ENCODE measurements around the gene TMEM115.

Gene TMEM115

GRCh38 chr3:50351323-50351697, 8.0 kb downstream of the TMEM115 start:
- FAIRE-seq: no peak

GRCh38 chr3:50350527-50351322, 8.6 kb downstream of the TMEM115 start, which contains the start of the genes CYB561D2 and NPRL2:
CYB561D2 (plus strand) TSS chr3:50350862; CDS start chr3:50351434, 572 bp downstream.
NPRL2 (minus strand) TSS chr3:50350775; CDS start chr3:50350652, 123 bp downstream.
- FAIRE-seq: no peak

GRCh38 chr3:50350213-50350526, 9.2 kb downstream of the TMEM115 start:
- no peak for FAIRE-seq

GRCh38 chr3:50347187-50347813, 12.0 kb downstream of the TMEM115 start:
- FAIRE-seq: no peak

- FAIRE-seq: no peak
Observed at GRCh38 chr3:50345586-50346234, 13.6 kb downstream of the TMEM115 start, which contains the start of gene ZMYND10. ZMYND10 (minus strand) TSS chr3:50345732; CDS start chr3:50345579, 153 bp downstream.

GRCh38 chr3:50345008-50345407, 14.3 kb downstream of the TMEM115 start:
- no peak for FAIRE-seq

GRCh38 chr3:50342813-50343633, 16.3 kb downstream of the TMEM115 start:
- no peak for FAIRE-seq

GRCh38 chr3:50341996-50342650, 17.2 kb downstream of the TMEM115 start:
- no peak for FAIRE-seq

GRCh38 chr3:50341537-50341936, 17.8 kb downstream of the TMEM115 start:
- no peak for FAIRE-seq

- no peak for FAIRE-seq
Observed at GRCh38 chr3:50340448-50341329, 18.6 kb downstream of the TMEM115 start, which contains the start of gene RASSF1. RASSF1 (minus strand) TSS chr3:50340836; CDS start chr3:50340805, 31 bp downstream.

- FAIRE-seq: no peak
Observed at GRCh38 chr3:50340147-50340447, 19.2 kb downstream of the TMEM115 start.

- FAIRE-seq: no peak
Observed at GRCh38 chr3:50339485-50340146, 19.7 kb downstream of the TMEM115 start.

- no peak for FAIRE-seq
Observed at GRCh38 chr3:50338965-50339364, 20.4 kb downstream of the TMEM115 start.

GRCh38 chr3:50337175-50337861, 22.0 kb downstream of the TMEM115 start:
- FAIRE-seq: no peak

GRCh38 chr3:50336452-50337174, 22.7 kb downstream of the TMEM115 start:
- no peak for FAIRE-seq

GRCh38 chr3:50334339-50335075, 24.8 kb downstream of the TMEM115 start:
- no peak for FAIRE-seq

GRCh38 chr3:50333744-50334328, 25.5 kb downstream of the TMEM115 start:
- no peak for FAIRE-seq

GRCh38 chr3:50331364-50331907, 27.9 kb downstream of the TMEM115 start:
- FAIRE-seq: no peak
